Stimulated activated effector memory CD8-positive, alpha-beta T cell treated with anti-CD3 and anti-CD28 coated beads, Interleukin-12 subunit alpha, Interleukin-12 subunit beta, amount 100 ng/mL, for 72 hours (primary cell): ENCODE measurements around the gene RAB30.

Experiments
- ATAC-seq: fragments of 150-1000 bp; cut with Tn5 transposase; 2 replicates; pipeline ENCODE4 v1.10.0; 2021
- DNase-seq, 2 donors: peaks; one replicate each; pipeline ENCODE4 v3.0.0; 2021 to 2022; ENCODE audit warnings: low spot score in 2 of 2
- H3K27ac Mint-ChIP-seq: one replicate; pipeline ENCODE4 v1.8.0; 2022; ENCODE audit warnings: mild to moderate bottlenecking, mixed read lengths
- H3K36me3 Mint-ChIP-seq: one replicate; pipeline ENCODE4 v1.8.0; 2022; ENCODE audit warnings: mild to moderate bottlenecking, mixed read lengths
- H3K4me1 Mint-ChIP-seq: one replicate; pipeline ENCODE4 v1.8.0; 2022; ENCODE audit warnings: mixed read lengths
- H3K4me3 Mint-ChIP-seq: one replicate; pipeline ENCODE4 v1.8.0; 2022; ENCODE audit warnings: mild to moderate bottlenecking, mixed read lengths
- H3K9me3 Mint-ChIP-seq: one replicate; pipeline ENCODE4 v1.8.0; 2022; ENCODE audit warnings: mixed read lengths

The RAB30 gene

DNA sequence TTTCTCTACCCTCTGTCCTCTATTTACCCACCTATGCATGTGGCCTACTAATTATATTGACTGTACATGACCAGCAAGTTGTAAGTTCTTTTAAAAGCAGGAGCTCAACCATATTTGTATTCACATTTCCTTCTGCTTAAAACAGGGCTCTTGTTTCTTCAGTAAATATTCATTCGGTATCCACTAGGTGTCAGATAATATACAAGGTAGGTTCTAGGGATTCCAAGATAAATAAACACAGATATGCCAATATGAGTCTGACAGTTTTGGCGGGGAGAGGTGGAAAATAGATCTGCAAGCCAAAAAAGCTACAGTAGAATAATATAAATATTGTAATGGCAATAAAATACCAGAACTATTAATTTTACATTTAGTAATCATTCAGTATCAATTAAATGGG, 15.3 kb upstream of the RAB30 start:
- Mint-ChIP-seq H3K9me3 (no peaks in the 10 kb centered on the region), H3K27ac (no peak overlapping the region), H3K4me1 (no peaks in the 10 kb centered on the region), H3K36me3 (no peaks in the 10 kb centered on the region), H3K4me3 (no peak overlapping the region)
- DNase-seq (no peak), ATAC-seq (no peak)

DNA sequence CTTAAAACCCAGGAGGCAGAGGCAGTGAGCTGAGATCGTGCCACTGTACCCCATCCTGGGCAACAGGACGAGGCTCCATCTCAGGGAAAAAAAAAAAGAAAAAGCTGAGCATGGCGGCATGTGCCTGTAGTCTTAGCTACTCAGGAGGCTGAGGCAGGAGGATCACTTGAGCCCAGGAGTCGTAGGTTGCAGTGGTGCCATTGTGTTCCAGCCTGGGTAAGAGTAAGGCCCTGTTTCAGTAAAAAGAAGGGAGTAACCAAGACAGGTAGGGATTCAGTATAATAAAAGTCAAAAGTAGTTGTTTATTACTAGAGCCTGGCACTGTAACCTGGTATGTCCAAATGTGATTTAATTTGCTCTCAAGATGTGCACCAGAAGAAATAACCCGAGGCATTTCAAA, 8.1 kb upstream of the RAB30 start:
- Mint-ChIP-seq H3K27ac (peak overlapping the region; percentile 56), H3K36me3 (peaks cover 33% of the 10 kb centered on the region), H3K4me1 (peaks cover 9% of the 10 kb centered on the region), H3K9me3 (no peaks in the 10 kb centered on the region), H3K4me3 (no peak overlapping the region)
- DNase-seq (no peak), ATAC-seq (no peak)

DNA sequence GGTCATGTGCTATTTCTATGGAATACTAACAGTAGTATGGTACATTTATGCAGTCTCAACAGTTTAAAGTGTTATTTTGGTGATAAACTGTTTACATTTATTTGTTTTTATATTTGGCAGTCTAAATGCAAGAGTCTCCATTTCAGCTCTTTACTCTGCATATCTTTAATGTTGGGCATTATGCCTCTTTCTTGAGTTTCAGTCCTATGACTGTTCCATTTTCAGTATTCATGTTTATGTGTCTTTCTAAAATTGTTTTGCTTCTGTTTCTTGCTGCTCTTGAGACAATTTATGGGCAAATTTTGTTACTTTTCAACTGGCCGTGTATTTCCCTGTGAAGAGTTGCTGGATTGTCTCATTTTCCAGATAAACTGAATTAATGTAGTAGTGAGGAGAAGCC, 6.6 kb upstream of the RAB30 start:
- Mint-ChIP-seq H3K4me1 (peaks cover 10% of the 10 kb centered on the region), H3K27ac (peak overlapping the region; percentile 2), H3K36me3 (peaks cover 36% of the 10 kb centered on the region), H3K4me3 (no peak overlapping the region), H3K9me3 (no peaks in the 10 kb centered on the region)
- ATAC-seq (no peak), DNase-seq (no peak)

DNA sequence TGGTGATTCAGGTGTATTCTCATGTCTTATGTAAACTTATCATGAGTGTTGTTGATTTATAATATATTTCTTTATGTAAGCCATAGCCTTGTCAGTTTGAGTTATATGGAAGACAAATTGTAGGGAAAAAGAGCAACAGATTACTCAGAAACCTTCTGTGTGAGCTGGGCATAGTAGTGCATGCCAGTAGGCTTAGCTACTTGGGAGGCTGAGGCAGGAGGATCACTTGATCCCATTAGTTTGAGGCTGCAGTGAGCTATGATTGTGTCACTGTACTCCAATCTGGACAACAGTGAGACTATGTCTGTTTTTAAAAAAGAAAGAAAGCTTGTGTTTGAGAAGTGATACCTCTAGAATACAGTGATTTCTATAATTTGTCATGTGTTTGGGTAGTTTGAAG, 2.2 kb upstream of the RAB30 start:
- H3K27ac Mint-ChIP-seq = no peak overlapping the region
- no peak overlapping the region for H3K4me3 Mint-ChIP-seq
- peaks cover 22% of the 10 kb centered on the region for H3K4me1 Mint-ChIP-seq
- peaks cover 36% of the 10 kb centered on the region for H3K36me3 Mint-ChIP-seq
- H3K9me3 Mint-ChIP-seq = no peaks in the 10 kb centered on the region
- DNase-seq = no peak
- ATAC-seq = no peak

DNA sequence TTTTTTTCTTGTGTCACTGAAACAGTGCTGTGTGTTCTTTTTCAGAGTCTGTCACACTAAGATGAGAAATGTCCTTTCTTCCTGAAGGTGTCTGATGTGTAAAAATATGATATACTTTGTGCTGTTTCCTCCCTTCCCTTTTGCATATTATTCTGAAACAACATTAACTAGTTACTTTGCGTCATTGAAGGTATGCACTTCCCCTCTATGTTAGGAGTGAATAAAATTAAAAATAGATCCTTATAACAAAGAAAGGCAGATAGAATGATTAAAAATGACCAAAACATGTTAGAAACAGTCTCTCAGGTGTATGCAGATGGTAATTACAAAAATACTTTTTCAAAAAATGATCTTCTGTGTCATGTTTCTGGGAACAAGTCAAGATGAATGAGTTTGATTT, 1.6 kb upstream of the RAB30 start:
- ATAC-seq = no peak
- Mint-ChIP-seq H3K4me1 (peaks cover 24% of the 10 kb centered on the region), H3K27ac (no peak overlapping the region), H3K36me3 (peaks cover 30% of the 10 kb centered on the region), H3K4me3 (no peak overlapping the region), H3K9me3 (no peaks in the 10 kb centered on the region)
- DNase-seq = no peak

DNA sequence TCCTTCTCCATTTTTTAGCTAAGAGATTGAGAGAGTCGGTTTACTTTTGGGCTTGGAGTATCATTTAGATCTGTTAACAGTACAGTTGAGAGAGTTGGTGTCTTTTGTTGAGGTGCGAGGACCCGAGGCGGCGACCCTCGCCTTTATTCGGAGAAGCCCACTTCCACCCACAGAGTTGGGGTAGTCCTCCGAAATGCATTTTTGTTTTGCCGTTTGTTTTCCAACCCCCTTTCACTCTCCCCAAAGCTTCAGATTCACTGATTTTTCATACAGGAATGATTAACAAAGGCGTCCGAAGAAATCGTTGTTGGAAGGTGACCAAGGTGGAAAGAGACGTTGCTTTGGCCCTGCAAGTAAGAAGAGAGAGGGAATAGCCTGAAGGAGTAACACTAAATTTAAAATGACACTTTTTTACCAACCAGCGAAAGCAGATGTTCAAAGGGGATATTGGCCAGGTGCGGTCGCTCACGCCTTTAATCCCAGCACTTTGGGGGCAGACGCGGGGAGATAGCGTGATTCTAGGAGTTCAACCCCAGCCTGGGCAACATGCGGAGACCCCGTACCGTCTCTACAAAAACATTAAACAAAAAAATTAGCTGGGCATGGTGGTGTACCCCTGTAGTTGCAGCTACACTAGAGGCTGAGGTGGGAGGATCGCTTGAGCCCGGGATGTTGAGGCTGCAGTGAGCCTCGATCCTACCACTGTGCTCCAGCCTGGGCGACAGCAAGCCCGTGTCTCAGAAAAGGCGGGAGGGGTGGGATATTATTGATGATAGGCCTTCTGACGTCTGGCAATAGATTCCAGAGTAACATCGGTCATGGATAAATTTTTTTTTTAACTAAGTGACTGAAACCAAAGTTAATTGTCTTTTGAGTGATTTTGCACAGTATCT, 899 bp upstream of the RAB30 start:
- ATAC-seq = no peak
- Mint-ChIP-seq H3K27ac (no peak overlapping the region), H3K4me1 (peaks cover 24% of the 10 kb centered on the region), H3K9me3 (no peaks in the 10 kb centered on the region), H3K36me3 (peaks cover 30% of the 10 kb centered on the region), H3K4me3 (no peak overlapping the region)
- DNase-seq = no peak

DNA sequence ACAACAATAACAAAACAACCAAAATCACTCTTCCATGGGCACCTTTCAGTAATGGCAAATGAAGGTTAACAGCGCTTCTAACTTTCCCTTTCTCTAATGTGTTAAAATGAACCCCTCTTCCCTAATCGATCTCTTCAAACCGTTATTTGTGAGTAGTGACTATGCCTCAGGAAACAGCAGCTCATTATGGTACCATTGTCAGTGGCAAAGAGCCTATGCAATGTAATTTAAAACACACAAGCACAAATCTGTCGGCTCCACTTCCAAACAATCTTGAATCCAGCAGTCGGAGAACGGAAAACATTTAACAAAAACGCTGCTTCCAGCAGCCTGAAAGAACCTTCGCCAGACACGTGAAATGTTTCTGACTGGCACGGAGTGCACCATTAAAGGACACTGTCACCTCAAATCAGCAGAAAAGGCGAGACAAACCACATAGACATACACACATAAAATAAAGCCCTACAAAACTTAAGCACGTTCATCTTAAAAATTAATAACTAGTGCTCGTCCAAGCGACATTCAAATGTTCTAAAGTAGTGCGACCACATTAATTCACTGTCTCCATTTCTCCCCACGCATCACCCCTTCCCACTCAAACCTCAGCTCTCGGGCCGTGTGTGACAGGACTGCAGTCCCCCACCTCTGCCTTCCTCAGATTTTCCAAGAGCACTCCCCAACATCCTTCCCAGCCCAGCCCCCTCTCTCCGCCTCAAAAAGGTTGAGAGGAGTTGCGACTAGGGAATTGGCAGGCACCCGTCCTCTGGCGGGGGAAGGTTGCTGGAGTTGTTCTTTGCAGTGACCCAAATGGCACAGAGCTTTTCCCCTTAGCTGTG, 748 bp downstream of the RAB30 start:
- H3K4me1 Mint-ChIP-seq = peaks cover 24% of the 10 kb centered on the region

DNA sequence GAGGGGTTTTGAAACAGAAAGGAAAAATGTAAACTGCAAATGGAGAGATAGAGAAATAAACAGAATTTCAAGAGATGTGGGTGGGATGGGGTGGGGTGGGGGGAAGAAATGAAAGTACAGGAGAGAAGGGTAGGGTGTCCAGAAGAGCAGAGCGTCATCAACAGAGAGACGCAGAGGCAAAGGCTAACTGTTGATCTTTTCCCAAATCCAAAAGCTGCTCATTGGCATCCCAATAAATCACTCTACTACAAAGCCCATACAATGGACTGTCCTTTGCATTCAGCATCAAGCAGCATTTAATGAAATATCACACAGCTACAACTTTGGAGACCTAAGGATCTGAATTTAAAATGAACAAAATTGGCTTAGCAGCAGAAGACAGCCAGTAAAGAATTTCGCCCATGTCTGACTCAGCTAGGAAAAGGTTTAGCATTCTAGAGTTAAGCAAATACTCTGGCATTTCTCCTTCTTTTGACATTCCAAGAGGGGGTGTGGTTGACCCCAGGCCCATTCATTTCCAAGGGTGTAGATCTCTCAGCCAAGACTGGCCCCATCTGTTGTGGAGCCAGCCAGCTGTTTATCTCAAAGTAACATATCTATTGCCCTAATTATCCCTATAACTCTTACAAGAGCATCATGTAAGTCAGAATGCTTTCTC, 1.5 kb downstream of the RAB30 start:
- Mint-ChIP-seq H3K27ac (peak overlapping the region; percentile 8), H3K36me3 (peaks cover 7% of the 10 kb centered on the region), H3K4me3 (no peak overlapping the region), H3K9me3 (no peaks in the 10 kb centered on the region), H3K4me1 (peaks cover 26% of the 10 kb centered on the region)
- DNase-seq (no peak), ATAC-seq (no peak)

More for the DNA sequence above, 748 bp downstream of the RAB30 start:
- DNase-seq (peak; percentile 5 to 67), ATAC-seq (no peak)
- Mint-ChIP-seq H3K36me3 (peaks cover 15% of the 10 kb centered on the region), H3K9me3 (no peaks in the 10 kb centered on the region), H3K4me3 (no peak overlapping the region), H3K27ac (no peak overlapping the region)

DNA sequence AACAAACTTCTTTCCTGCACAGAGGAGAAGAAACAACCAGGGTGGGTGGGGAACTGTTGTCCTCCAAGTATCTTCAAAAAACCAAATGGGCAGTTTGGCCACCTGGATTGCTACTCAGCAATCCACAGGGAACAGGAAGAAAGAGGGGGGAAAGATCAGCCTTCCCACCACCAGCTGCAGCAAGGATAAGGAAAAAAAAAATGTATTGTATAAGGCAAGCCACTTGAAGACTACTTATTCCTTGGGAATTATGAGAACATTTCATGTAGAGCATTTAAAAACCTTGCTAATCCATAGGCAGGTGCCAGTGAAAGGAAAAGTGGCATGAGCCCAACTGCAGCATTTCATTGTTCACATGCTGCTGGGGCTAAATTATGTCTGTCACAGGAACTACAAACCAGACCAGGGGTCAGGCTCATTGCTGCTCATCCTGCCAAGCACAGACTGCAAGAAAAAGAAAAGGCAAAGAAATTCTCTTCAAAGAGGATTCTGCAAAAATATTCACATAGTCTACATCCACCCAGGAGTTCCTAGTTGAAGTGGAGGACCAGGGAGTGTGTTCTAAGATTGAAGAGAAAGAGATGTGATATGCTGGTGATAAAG, 2.2 kb downstream of the RAB30 start:
- Mint-ChIP-seq H3K36me3 (peaks cover under 1% of the 10 kb centered on the region), H3K9me3 (no peaks in the 10 kb centered on the region), H3K4me1 (peaks cover 24% of the 10 kb centered on the region), H3K4me3 (no peak overlapping the region), H3K27ac (peak overlapping the region; percentile 8)
- no peak for ATAC-seq
- DNase-seq = no peak

DNA sequence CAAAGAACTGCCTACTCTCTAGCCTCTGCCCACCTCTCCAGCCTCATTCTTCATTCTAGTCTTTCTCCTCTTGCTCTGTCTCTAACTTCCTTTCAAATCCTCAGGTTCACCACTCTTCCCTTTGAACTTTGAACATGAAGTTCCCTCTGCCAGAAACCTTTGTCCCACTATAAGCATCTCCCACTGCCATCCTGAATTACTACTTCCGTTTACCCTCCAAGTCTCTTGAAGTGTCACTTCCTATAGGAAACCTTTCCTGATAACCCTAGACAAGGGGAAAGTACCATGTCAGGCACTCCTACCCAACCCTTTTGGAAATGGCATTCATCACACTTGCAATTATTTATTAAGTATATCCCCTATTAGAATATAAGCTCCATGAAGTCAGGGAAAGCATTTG, 3.1 kb downstream of the RAB30 start:
- no peak overlapping the region for H3K4me3 Mint-ChIP-seq
- no peak for DNase-seq
- H3K4me1 Mint-ChIP-seq = peaks cover 27% of the 10 kb centered on the region
- no peak for ATAC-seq
- H3K36me3 Mint-ChIP-seq = no peaks in the 10 kb centered on the region
- H3K9me3 Mint-ChIP-seq = no peaks in the 10 kb centered on the region
- no peak overlapping the region for H3K27ac Mint-ChIP-seq

DNA sequence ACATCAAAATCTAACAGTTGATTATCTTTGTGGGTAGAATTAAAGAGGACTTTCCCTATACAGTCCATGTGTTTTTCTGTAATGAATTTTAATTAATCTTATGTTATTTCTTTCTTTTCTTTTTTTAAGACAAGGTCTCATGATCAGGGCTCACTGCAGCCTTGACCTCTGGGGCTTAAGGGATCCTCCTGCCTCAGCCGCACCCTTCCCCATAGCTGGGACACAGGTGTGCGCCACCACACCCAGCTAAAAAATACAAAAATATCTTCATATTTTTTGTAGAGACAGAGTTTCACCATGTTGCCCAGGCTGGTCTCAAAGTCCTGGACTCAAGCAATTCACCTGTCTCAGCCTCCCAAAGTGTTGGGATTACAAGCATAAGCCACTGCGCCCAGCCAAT, 7.7 kb downstream of the RAB30 start:
- Mint-ChIP-seq H3K4me1 (peaks cover 33% of the 10 kb centered on the region), H3K36me3 (no peaks in the 10 kb centered on the region), H3K4me3 (peak overlapping the region; percentile 70), H3K27ac (no peak overlapping the region), H3K9me3 (no peaks in the 10 kb centered on the region)
- DNase-seq (no peak), ATAC-seq (no peak)

DNA sequence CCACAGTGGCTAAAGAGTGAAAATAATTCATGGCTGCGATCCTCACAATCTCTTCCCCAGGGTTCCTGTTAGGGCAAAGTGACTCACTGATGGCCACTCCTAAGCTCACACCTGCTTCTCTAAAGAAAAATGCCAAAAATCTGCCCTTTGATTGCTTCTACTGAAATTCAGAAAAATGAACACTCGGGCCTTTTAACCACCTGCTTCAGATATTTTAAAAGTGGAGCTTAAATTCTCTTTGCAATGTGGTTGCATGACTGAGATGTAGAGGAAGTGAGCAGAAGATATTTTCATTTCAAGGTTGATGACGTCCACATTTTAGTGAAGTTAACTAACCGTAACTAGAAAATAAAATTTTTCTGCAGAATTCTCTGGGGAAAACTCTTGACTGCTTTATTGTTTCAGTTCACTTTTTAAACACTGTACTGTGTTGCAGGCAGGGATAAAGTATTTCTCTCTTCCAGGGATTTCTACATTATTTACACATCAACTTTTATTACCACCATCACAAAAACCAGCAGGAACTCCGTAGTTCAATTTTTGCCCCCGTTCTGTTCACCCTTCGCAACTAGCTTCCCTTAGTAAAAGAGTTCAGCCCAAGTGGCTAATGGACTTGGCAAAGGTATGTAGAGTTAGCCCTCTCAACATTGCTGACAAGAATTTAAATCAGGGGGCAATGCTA, 8.5 kb downstream of the RAB30 start:
- Mint-ChIP-seq H3K36me3 (no peaks in the 10 kb centered on the region), H3K4me3 (peak overlapping the region; percentile 70), H3K4me1 (peaks cover 25% of the 10 kb centered on the region), H3K9me3 (no peaks in the 10 kb centered on the region), H3K27ac (peak overlapping the region; percentile 95)
- DNase-seq (no peak), ATAC-seq (peak; percentile 79)

DNA sequence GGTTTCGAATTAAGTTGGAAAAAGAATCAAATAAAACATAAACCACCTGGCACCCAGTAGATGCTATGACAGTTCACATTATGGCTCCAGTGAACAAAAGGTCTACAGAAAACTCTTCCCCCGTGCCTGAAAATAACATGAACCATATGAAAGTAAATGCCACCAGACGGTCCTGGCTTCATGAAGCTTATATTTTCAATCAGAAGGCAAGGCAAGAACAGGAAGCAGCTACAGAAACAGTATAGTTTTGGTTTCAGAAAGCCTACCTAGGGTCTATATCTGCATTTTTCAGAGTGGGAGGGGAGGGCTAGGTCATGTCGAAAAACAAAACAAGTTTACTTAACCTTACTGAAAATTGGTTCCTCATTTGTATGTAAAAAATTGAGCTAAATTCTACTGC, 9.8 kb downstream of the RAB30 start:
- Mint-ChIP-seq H3K36me3 (no peaks in the 10 kb centered on the region), H3K27ac (peak overlapping the region; percentile 95), H3K9me3 (no peaks in the 10 kb centered on the region), H3K4me1 (peaks cover 25% of the 10 kb centered on the region), H3K4me3 (peak overlapping the region; percentile 70)
- ATAC-seq (peak; percentile 71), DNase-seq (no peak)

DNA sequence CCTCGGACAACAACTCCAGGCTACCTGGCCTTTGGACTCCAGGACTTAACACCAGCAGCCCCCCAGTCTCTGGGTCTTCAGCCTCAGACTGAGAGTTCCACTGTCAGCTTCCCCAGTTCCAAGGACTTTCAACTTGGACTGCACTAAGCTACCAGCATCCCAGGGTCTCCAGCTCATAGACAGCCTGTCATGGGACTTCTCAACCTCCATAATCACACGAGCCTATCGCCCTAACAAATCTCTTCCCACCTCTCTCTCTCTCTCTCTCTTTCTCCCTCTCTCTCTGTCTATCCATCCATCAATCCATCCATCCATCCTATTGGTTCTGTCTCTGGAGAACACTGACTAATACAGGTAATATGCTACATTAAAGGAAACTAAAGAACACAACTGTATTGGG, 10.7 kb downstream of the RAB30 start:
- Mint-ChIP-seq H3K4me1 (peaks cover 30% of the 10 kb centered on the region), H3K36me3 (no peaks in the 10 kb centered on the region), H3K4me3 (no peak overlapping the region), H3K9me3 (peaks cover 2% of the 10 kb centered on the region), H3K27ac (peak overlapping the region; percentile 6)
- no peak for DNase-seq
- ATAC-seq = no peak

DNA sequence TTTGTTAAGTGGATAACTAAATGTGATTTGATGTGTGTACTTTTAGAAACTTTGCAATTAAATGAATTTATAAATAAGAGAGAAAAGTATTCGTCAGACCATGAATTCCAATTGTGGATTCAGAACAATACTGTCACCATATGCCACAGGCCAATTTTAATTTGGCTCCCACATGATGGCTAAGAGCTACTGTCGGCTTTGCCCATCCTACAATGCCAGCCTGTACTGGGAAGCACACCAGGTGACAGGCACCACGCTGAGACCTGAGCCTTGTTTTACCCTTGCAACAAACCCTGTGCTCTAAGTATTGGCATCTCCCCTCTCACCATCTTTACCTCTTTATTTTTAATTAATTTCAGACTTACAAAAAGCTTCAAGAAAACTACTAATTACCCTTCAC, 14.0 kb downstream of the RAB30 start:
- H3K9me3 Mint-ChIP-seq = peaks cover 2% of the 10 kb centered on the region
- ATAC-seq = no peak
- no peaks in the 10 kb centered on the region for H3K36me3 Mint-ChIP-seq
- peaks cover 45% of the 10 kb centered on the region for H3K4me1 Mint-ChIP-seq
- H3K4me3 Mint-ChIP-seq = no peak overlapping the region
- no peak for DNase-seq
- no peak overlapping the region for H3K27ac Mint-ChIP-seq
